ENCODE data around the gene REPIN1.

GRCh38 chr7:150322114-150322832 is 46.3 kb upstream of the REPIN1 start:
- no peak for TF ChIP-seq CTCF (IDR thresholded peaks at IDR 0.05)
- no peak for TF ChIP-seq POLR2A (IDR thresholded peaks at IDR 0.05)
- no peak for TF ChIP-seq POLR2AphosphoS5 (IDR thresholded peaks at IDR 0.05)
